SK-N-SH (cell line): Measurements from ENCODE around the gene GLTPD2.

ENCODE experiments used
- CTCF ChIP-seq: fragments of 200-600 bp; sonication (generic); IDR thresholded peaks from 2 replicates; pipeline ENCODE4 v1.6.1; 2017; ENCODE audit warnings: antibody characterized with exemption, mild to moderate bottlenecking, moderate library complexity
- EP300 ChIP-seq, 2 experiments: IDR thresholded peaks; 2 replicates each; pipeline versions ENCODE4 v1.4.0 to v1.6.1; 2012; ENCODE audit warnings: borderline replicate concordance in 1 of 2, low read depth in 1 of 2, low read length in 1 of 2
- EZH2phosphoT487 ChIP-seq: fragments of 200-600 bp; sonication (generic); IDR thresholded peaks from 2 replicates; pipeline ENCODE4 v1.6.1; 2017; ENCODE audit warnings: low read depth, mixed run types, mild to moderate bottlenecking, antibody characterized with exemption, moderate library complexity, borderline replicate concordance
- FOXM1 ChIP-seq: IDR thresholded peaks from 2 replicates; pipeline ENCODE4 v1.4.0; 2012; ENCODE audit warnings: low read depth, mild to moderate bottlenecking
- RFX5 ChIP-seq: IDR thresholded peaks from 2 replicates; pipeline ENCODE4 v1.6.1; 2012; ENCODE audit warnings: mild to moderate bottlenecking, improper control_type of control experiment, low read length
- SIN3A ChIP-seq: IDR thresholded peaks from 2 replicates; pipeline ENCODE4 v1.6.1; 2012; ENCODE audit warnings: low read depth, mild to moderate bottlenecking, low read length, moderate library complexity, borderline replicate concordance
- TCF12 ChIP-seq: IDR thresholded peaks from 2 replicates; pipeline ENCODE4 v1.4.0; 2012

GRCh38 chr17:4833178-4833940 is 44.6 kb downstream of the GLTPD2 start, which contains the start of gene MINK1:
- no peak for TF ChIP-seq CTCF
- TF ChIP-seq SIN3A: peak; percentile 43; the same call in 1 of the 2 replicates
- TF ChIP-seq FOXM1: no peak
- TF ChIP-seq EP300 (IDR thresholded peaks at IDR 0.05; ENCODE audit: borderline replicate concordance in 1 of 2, low read depth in 1 of 2, low read length in 1 of 2): no peak; a peak in 1 of 4 replicates
- no peak for TF ChIP-seq EZH2phosphoT487
- no peak for TF ChIP-seq TCF12
- no peak for TF ChIP-seq RFX5
